ENCODE results near the gene SLC30A7. TPM values are rescaled to one million over a fixed set of nuclear protein-coding genes. Genes with fewer than 3 reads are reported as not detected.

SLC30A7 gene
- total RNA-seq, 1 donor from 2014 or later = 14.2 TPM

DNA sequence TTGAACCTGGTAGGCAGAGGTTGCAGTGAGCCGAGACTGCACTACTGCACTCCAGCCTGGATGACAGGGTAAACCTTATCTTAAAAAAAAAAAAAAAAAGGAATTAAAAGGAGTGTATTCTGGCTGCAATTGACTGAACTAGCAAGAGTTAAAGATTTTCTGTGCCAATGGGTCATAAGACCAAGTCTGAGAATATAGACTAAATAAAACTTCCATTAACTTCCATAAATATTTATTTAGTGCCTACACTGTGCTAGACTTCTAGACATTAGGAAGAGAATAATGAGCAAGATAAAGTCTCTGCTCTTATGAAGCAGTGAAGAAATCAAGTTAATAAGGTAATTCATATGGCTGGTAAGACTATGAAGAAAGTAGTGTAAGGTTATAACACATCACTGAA lies 102.5 kb downstream of the SLC30A7 start:
- TF ChIP-seq POLR2AphosphoS5 (IDR thresholded peaks at IDR 0.05; ENCODE audit: insufficient read depth in 1 of 2, low read depth in 1 of 2) (no peak), POLR2A (IDR thresholded peaks at IDR 0.05) (no peak)
- TF ChIP-seq, protein P1, sequence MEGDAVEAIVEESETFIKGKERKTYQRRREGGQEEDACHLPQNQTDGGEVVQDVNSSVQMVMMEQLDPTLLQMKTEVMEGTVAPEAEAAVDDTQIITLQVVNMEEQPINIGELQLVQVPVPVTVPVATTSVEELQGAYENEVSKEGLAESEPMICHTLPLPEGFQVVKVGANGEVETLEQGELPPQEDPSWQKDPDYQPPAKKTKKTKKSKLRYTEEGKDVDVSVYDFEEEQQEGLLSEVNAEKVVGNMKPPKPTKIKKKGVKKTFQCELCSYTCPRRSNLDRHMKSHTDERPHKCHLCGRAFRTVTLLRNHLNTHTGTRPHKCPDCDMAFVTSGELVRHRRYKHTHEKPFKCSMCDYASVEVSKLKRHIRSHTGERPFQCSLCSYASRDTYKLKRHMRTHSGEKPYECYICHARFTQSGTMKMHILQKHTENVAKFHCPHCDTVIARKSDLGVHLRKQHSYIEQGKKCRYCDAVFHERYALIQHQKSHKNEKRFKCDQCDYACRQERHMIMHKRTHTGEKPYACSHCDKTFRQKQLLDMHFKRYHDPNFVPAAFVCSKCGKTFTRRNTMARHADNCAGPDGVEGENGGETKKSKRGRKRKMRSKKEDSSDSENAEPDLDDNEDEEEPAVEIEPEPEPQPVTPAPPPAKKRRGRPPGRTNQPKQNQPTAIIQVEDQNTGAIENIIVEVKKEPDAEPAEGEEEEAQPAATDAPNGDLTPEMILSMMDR (IDR thresholded peaks at IDR 0.05) = no peak
- H3K27me3 ChIP-seq = no peaks in the 10 kb centered on the region
- no peaks in the 10 kb centered on the region for H3K9me3 ChIP-seq
- no peaks in the 10 kb centered on the region for H3K4me1 ChIP-seq
- H3K4me3 ChIP-seq = no peak overlapping the region
- intact Hi-C loops (cut with DNase I) = no loop called here
- no peak overlapping the region for H3K27ac ChIP-seq
- H3K36me3 ChIP-seq = peaks cover 0 to 5% of the 10 kb centered on the region in 2 donors
- DNase-seq (ENCODE audit: extremely low spot score in 2 of 2) = no peak

DNA sequence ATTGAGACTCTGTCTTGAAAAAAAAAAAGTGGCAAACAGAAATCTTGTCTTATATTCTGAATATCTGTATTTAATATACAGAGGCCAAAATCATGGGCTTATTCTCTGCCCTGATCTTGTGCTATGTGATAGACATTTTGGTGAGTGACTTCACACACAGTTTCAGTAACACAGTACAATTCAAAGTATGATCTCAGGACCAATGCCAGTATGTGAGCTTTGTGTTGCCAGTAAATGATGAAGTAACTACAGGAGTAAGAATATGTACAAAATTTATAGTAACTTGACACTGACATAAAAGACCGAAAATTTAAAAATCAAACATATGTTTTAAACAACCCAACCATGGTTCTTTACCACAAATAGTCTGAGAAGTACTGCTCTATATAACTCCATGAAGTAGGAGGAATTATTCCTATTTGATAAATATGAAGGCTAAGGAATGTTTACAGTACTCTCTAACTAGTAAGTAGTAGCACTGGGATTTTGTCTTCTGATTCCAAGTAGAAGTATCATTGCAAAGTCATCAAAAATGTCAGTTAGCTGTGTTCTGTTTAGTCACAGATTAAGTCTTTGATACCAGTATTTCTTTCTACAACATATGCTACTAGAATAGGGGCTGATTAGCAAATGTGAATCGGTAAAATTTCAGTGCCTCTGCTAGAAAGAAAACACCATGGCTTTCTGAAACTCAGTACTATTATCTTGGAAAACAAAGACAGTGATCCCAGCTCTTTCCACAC lies 104.4 kb downstream of the SLC30A7 start:
- intact Hi-C loops (cut with DNase I) = no loop called here
- DNase-seq (ENCODE audit: extremely low spot score in 2 of 2) = no peak
- H3K4me3 ChIP-seq = no peak overlapping the region
- no peak overlapping the region for H3K27ac ChIP-seq
- TF ChIP-seq, protein P1 (IDR thresholded peaks at IDR 0.05) = no peak
- TF ChIP-seq POLR2A (IDR thresholded peaks at IDR 0.05) (no peak), POLR2AphosphoS5 (IDR thresholded peaks at IDR 0.05; ENCODE audit: insufficient read depth in 1 of 2, low read depth in 1 of 2) (no peak)
- H3K36me3 ChIP-seq = peaks cover 0 to 5% of the 10 kb centered on the region in 2 donors
- no peaks in the 10 kb centered on the region for H3K4me1 ChIP-seq
- H3K9me3 ChIP-seq = no peaks in the 10 kb centered on the region
- H3K27me3 ChIP-seq = no peaks in the 10 kb centered on the region

DNA sequence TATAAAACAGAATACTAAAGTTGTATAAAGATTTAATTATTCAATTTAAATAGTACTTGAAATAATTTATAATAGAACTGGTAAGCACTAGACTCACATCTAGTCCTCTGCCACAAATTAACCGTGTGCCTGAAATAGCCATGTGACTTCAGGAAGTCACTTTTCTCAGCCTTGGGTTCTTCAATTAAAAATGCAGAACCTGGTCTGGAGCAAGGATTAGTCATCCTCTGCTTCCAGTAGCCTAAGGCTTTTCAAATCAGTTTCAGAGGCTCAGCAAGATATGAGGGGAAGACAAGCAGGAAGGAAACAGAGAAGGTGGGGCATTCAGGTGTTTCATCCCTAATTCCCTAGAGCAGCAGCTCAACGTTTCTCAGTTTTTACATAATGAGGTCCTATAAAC lies 106.7 kb downstream of the SLC30A7 start:
- no peak for TF ChIP-seq POLR2AphosphoS5 (IDR thresholded peaks at IDR 0.05; ENCODE audit: insufficient read depth in 1 of 2, low read depth in 1 of 2)
- TF ChIP-seq, protein P1 (IDR thresholded peaks at IDR 0.05) = no peak
- no peak for TF ChIP-seq POLR2A (IDR thresholded peaks at IDR 0.05)
- Histone ChIP-seq H3K27ac (no peak overlapping the region), H3K4me1 (no peaks in the 10 kb centered on the region), H3K27me3 (no peaks in the 10 kb centered on the region), H3K4me3 (no peak overlapping the region), H3K9me3 (no peaks in the 10 kb centered on the region), H3K36me3 (no peaks in the 10 kb centered on the region)
- intact Hi-C loops (cut with DNase I) = no loop called here
- no peak for DNase-seq (ENCODE audit: extremely low spot score in 2 of 2)

DNA sequence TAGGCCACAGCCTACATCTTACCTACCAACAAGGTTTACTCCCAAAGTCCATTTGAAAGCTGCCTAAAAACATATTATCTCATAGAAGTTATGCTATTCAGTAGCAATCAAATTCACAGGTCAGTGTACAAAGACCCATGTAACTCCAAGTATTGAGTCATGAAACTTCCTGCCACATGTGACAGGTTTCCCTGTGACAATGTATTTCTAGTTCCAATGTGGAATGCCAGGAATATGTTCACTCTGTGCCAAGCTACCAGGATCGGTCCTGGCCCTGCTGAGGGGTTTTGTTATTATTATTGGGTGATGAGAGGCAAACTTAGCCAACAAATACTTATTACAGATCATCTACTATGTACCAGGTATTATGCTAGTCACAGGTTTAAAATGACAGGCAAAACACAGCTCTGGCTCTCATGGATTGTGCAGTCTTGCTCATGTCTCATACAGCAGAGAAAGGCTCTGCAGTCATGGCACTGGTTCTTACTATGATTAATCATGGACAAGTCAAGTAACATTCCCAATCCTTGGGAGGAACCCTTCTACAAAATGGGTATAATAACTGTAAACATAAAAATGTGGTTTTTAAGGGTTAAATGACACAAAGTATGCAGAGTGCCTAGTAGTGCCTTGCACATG lies 107.2 kb downstream of the SLC30A7 start:
- intact Hi-C loops (cut with DNase I) = no loop called here

DNA sequence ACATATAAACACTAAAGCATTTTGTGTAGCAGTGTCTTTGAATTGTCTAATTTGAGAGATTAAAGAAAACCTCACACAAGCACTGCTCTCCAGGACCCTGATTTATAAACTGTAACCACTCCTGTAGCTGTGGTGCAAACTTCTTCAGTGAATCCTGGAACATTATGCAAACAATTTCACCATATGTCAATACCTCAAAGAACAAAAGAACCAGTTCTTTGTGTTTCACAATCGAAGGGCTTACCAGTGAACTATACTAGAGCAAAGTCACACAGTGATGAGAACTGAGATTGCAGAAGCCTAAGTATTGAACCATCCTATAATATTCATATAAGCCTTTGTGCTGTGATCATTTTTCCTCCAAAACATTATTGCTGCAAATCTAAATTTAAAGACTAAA lies 108.2 kb downstream of the SLC30A7 start:
- Histone ChIP-seq H3K4me1 (no peaks in the 10 kb centered on the region), H3K27me3 (no peaks in the 10 kb centered on the region), H3K27ac (no peak overlapping the region), H3K9me3 (no peaks in the 10 kb centered on the region), H3K4me3 (no peak overlapping the region), H3K36me3 (no peaks in the 10 kb centered on the region)
- intact Hi-C loops (cut with DNase I) = no loop called here
- TF ChIP-seq POLR2A (IDR thresholded peaks at IDR 0.05) (no peak), POLR2AphosphoS5 (IDR thresholded peaks at IDR 0.05; ENCODE audit: insufficient read depth in 1 of 2, low read depth in 1 of 2) (no peak)
- TF ChIP-seq, protein P1 (IDR thresholded peaks at IDR 0.05) = no peak
- no peak for DNase-seq (ENCODE audit: extremely low spot score in 2 of 2)

More for the DNA sequence above, 107.2 kb downstream of the SLC30A7 start:
- DNase-seq (ENCODE audit: extremely low spot score in 2 of 2) = no peak
- no peak for TF ChIP-seq POLR2A (IDR thresholded peaks at IDR 0.05)
- no peaks in the 10 kb centered on the region for H3K4me1 ChIP-seq
- no peaks in the 10 kb centered on the region for H3K36me3 ChIP-seq
- no peak overlapping the region for H3K4me3 ChIP-seq
- no peaks in the 10 kb centered on the region for H3K9me3 ChIP-seq
- H3K27me3 ChIP-seq = no peaks in the 10 kb centered on the region
- H3K27ac ChIP-seq = no peak overlapping the region
